NCI-H146 treated with DMSO at 0.1 percent for 48 hours (cell line): ENCODE results near the gene AUTS2.
A peak's percentile ranks its signal among the peaks of the same experiment; 100 is the strongest.

Experiments
- DNase-seq: peaks from one replicate; lab custom pipeline; 2025; ENCODE audit not compliant: unreplicated experiment; lab: John Stamatoyannopoulos, UW

AUTS2 gene

DNA sequence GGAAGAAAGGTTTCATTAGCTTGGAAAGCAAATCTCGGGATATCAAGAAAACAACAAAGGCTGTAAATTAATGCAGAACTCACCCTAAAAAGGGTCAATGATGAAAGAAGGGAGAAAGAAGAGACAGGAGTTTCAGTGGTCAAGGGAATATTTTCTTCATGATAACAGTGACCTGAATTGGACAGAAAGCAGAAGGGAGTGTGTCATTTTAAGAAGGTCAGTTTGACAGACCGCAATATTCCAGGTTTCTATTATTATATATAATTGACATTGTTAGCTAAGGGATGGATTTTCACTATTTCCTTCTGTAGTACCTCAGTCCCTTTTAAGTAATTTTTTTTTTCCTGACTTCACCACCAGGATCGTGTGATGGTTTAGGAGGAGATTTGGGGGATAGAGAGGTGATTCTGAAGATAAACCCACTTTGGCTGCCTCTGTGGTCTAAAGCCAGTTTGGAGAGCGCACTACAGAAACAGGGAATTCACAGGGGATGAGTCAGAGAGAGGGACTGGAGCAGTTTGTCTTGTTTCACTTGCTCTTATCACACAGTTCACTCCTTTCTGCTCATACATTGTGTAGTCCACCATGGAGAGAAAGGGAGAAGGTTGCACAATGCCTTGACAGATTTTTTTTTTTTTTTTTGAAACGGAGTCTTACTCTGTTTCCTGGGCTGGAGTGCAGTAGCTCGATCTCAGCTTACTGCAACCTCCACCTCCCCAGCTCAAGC is 417.9 kb downstream of the AUTS2 start:
- DNase-seq = no peak

GRCh38 chr7:70017357-70017756 is 419.1 kb downstream of the AUTS2 start:
- peak; percentile 34 for DNase-seq

DNA sequence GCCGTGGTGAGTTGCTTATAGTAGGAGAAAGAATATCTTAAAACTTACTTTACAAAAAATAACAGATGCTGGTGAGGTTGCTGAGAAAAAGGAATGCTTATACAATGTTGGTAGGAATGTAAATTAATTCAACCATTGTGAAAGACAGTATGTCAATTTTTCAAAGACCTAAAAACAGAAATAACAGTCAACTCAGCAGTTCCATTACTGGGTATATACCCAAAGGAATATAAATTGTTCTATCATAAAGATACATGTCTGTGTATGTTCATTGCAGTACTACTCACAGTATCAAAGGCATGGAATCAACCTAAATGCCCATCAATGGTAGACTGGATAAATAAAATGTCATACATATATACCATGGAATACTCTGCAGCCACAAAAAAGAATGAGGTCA is 420.4 kb downstream of the AUTS2 start:
- DNase-seq = no peak

GRCh38 chr7:70027867-70028266 is 429.6 kb downstream of the AUTS2 start:
- DNase-seq = no peak

- DNase-seq = no peak
Measured at GRCh38 chr7:70028620-70029019, 430.3 kb downstream of the AUTS2 start.

- DNase-seq = no peak
Measured at GRCh38 chr7:70029993-70030392, 431.7 kb downstream of the AUTS2 start.

- no peak for DNase-seq
Measured at GRCh38 chr7:70030745-70031144, 432.5 kb downstream of the AUTS2 start.

DNA sequence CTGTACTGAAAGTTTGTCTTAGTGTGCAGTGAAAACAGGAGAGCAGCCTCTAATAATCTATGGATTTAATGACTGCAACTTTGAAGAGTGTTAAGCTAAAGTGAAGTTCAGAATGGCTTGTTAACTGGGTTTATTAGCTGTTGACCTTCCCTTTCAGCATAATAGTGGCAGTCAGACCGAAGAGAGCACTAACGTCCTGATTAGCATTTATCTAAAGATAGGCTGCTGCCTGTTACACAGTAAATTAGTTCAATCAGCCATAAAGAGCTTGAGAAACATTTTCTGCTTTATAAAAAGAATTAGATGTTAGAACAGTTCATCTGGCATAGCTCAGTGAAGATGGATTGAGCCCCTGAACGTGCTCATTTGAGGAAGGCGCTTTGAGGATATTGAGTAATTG is 433.0 kb downstream of the AUTS2 start:
- no peak for DNase-seq

GRCh38 chr7:70032649-70033048 is 434.4 kb downstream of the AUTS2 start:
- peak; percentile 73 for DNase-seq

- DNase-seq = no peak
Measured at GRCh38 chr7:70033226-70033625, 435.0 kb downstream of the AUTS2 start.

DNA sequence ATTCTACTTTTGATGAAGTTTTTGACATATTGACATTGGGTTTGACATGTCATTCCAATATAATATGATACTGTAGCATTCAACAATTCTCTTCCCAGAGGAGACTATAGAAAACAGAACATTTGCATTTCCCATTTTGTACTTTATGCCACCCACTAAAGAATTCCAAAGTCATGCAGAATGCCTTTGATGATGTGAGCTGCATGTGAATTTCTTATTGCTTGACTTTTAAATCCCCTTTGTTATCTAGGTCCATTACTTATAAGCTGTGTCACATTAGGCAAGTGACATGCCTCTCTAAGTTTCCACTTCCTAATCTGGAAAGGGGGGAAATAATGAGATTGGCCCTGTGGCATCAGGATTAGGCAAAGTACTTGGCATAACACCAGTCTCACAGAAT is 436.7 kb downstream of the AUTS2 start:
- no peak for DNase-seq

DNA sequence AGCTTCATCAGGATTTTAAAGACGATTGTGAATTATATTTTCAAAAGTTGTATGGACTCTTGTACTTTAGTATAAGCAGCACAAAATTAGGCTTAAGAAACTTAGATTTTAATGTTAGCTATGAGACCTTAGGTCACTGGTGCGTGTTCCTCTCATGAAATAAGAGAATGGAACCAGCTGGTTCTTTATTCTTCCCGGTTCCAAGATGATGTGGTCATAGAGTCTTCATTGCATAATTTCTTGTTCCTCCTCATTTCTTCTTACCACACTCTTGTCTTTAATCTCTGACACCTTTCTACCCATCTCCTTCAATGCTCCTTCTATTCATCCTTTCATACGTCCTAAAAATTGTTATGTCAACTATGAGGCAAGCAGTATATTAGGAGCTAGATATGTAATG is 437.2 kb downstream of the AUTS2 start:
- no peak for DNase-seq

GRCh38 chr7:70035955-70036354 is 437.7 kb downstream of the AUTS2 start:
- no peak for DNase-seq

DNA sequence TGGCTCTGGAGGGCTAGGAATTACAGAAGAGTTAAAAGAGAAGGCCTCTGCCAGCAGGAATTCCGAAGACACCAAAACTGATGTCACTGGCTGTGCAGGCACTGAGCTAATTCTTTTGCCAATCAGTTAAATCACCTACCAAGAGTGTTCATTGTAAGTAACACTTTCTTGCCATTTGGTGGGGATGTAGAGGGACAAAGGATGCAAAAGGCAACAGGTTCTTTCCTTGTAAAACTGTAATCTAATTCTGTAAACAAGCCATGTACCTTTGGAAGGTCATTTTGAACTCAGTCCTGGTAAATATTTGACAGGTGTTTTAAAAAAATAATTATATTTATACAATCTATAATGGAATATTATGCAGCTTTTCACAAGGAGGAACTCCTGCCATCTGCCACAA is 438.4 kb downstream of the AUTS2 start:
- no peak for DNase-seq

DNA sequence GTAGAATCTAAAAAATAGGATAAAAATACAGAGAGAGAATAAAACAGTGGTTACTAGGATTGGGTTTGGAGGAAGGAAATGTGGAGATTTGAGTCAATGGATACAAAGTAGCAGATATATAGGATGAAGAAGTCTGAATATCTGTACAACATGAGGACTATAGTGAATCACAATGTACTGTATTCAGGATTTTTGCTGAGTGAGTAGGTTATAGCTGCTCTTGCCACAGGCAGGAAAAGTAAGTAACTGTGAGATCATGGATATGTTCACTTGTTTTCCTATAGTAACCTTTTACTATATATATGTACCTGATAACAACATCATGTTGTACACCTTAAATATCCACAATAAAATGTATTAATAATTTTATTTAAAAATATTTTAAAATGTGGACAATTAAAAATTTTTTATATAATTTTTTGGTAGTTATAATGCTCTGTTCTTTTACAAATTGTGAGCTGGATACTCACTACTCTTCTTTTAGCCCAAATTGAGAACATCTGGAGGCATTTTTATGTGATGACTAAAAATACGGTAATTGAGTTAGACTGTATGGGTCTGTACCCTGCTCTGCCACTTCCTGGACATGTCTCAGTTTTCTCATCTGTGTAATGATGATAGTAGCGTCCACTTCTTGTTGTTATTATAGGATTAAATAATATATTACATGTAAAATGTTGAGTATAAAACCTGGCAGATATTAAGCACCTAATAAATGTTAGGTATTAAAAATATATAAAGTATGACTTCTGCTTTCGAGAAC is 439.1 kb downstream of the AUTS2 start:
- no peak for DNase-seq

- no peak for DNase-seq
Measured at GRCh38 chr7:70040051-70040450, 441.8 kb downstream of the AUTS2 start.

DNA sequence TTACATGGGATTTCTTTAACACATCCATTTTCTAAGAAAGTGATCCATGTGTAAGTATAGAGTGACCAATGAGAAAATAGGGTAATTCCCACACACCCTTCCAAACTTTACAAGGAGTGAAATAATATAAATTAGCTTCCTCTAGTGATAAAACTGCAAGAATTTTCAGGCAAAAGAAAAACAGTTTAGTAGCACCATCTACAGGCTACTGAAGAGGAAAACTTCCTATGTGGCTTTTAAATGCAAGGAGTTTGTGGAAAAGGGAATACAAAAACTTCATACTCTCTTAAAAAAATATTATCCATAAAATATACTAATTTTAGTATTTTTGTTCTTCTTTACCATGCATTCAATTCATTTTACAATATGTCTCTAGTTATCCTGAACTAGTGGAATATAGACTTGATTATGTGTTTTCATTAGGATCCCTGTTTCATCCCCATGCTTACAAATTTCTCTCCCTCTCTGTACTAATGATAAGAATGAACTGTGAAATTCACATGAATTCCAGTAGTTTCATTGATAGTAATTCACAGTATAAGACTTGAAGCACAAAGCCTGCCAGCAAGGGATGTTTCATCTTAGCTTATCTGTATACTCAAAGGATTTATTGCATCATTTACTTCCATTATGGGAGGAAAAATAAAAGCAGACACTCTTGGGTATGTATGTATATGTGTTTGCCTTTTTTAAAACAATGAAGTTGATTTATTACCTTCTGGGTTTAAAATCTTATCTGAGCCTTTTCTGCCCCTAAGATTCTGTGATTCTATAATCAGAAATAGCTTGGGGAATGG is 442.9 kb downstream of the AUTS2 start:
- no peak for DNase-seq

DNA sequence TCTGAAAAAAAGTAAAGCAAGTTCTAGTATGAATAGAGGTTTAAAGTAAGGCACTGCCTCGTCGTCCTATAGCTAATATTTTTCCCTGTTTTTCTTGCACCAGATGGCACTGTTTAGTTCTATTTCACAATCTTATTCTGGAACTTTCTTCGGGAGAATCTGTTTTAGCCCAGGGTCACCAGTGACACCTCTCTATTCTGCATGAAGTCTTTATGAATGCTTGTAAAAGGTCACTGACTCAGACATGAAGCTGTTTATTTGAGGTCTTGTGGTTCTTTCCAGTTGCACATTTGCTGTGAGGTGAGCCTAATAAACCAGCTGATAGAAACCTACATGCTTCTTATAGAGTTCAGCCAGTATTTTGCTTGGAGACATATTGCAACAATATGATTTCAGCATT is 444.3 kb downstream of the AUTS2 start:
- DNase-seq = no peak

DNA sequence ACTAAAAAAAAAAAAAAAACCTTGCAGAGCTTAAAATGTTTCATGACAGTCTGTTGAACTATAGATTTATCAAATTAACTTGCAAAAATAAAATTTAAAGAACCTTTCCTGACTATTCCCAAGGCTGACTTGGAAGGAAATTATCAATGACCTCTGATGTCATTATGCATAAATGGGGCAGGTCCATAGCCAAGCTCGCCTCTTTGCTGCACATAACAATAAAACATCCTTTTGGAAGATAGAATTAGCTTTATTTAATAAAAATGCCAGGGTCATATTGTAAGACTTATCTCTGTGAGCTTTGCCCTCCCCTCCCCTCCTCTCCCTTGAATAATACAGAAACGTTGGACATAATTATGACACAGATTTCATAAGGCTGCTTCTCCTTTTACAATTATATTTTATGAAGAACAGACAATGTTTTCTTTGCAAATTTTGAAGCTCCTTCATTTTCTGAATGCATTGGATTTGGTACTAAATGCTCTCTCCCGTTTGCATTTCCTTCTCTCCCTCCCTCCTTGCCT is 444.8 kb downstream of the AUTS2 start:
- DNase-seq = no peak

DNA sequence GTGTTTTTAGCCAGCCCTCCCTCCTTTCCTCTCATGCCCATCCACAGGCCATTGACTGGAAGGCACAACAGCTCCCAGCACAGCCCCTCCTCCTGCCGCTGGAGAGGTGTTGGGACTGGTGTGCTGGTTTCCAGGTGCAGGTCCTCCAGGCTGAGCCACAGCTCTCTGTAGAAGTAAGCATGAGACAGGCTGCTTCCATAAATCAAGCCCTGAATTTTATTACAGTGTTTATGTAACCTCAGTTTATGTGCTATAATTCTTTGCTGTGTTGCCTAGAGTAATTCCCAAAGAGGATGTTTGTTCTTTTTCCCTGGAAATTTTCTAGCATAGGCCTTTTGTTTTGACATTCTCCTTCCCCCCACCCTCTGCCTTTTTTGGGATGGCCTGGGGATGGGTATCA is 445.8 kb downstream of the AUTS2 start:
- no peak for DNase-seq

GRCh38 chr7:70044525-70044924 is 446.2 kb downstream of the AUTS2 start:
- DNase-seq = no peak

DNA sequence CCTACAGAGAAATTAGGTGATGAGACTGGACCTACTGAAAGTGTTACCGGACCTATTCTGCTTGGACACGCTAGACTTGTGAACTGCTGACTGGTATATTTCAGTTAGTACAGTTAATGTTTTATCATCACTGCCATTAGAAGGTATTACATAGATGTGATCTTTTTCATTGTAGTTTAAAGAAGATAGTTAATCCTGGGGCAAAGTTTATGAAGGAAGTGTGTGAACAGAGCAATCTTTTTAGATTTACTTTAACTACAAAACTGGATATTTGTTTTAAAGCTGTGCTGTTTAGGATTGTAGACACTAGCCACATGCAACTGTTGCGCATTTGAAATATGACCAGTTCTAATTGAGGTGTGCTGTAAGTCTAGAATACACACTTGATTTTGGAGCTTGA is 446.7 kb downstream of the AUTS2 start:
- no peak for DNase-seq
